OCI-M2 (cell line): ENCODE measurements around the gene KL.

ENCODE experiments used
- DNase-seq: peaks from one replicate; lab custom pipeline; 2025; ENCODE audit not compliant: unreplicated experiment; lab: John Stamatoyannopoulos, UW

Gene KL

DNA sequence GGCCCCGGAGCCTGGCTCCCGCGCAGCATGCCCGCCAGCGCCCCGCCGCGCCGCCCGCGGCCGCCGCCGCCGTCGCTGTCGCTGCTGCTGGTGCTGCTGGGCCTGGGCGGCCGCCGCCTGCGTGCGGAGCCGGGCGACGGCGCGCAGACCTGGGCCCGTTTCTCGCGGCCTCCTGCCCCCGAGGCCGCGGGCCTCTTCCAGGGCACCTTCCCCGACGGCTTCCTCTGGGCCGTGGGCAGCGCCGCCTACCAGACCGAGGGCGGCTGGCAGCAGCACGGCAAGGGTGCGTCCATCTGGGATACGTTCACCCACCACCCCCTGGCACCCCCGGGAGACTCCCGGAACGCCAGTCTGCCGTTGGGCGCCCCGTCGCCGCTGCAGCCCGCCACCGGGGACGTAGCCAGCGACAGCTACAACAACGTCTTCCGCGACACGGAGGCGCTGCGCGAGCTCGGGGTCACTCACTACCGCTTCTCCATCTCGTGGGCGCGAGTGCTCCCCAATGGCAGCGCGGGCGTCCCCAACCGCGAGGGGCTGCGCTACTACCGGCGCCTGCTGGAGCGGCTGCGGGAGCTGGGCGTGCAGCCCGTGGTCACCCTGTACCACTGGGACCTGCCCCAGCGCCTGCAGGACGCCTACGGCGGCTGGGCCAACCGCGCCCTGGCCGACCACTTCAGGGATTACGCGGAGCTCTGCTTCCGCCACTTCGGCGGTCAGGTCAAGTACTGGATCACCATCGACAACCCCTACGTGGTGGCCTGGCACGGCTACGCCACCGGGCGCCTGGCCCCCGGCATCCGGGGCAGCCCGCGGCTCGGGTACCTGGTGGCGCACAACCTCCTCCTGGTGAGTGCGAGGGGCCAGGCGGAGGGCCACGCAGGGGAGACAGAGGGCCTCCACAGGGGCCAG lies at the start of gene KL:
TSS of gene KL (plus strand) at position 10 of the 909 bp plus-strand sequence. CDS start at position 28, 18 bp downstream.
- no peak for DNase-seq

DNA sequence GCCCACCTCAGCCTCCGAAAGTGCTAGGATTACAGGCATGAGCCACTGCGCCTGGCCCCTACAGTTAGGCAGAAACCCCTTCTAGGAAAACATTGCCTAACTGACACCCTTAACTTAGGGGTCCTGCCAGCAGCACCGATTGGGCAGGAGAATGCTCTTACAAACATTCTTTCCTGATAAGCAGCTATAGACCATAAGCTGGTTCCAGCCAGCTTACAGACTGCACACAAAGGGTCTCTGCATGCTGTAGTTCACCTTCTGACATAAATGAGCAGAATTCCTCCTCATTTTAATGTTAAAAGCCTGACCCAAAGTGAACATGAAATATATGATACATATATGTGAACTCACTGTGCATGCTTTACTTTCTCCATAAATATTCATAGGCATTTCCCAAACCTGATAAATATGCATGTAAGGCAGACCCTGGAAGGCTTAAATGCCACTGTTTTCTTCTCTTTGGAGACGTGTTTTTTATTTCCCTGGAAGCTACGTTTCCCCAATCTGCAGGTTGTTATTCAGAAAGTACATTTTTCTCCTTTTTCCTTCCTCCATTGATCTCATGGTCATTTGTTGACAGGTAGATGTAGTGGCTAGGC lies 48.5 kb upstream of the KL start:
- no peak for DNase-seq

DNA sequence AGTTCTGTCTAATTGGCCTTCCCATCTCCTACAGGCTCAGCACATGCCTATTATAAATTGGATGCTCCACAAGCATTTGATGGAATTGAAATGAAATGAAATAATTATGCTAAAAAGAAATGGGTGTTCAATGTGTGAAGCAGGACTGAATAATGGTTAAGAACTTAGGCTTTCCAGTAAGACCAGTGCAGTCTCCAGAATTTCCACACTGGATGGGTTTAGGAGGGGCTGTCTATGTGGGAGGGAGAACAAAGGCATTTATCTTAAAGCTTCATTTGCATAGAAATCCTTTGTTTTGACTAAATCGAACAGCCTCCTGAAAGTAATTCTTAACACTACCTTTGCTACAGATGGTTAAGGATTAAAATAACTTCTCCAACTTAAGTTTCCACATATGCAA lies 47.9 kb upstream of the KL start:
- no peak for DNase-seq

DNA sequence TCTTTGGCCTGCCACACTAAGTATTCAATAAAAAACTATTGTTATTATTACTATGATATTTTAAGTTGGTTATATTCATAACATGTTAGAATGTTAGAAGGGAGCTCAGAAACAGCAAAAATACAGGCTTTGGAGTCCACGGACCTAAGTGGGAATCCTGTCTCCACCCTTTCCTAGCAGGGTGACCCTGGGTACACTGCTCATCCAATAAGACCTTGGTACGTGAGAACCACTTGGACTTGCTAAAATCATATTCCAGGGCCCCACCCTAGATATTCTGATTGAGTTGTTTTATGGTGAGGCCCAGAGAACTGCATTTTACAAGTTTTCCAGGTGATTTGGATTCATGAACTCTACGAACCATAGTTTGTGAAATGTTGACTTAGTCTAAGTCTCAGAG lies 47.4 kb upstream of the KL start:
- DNase-seq, result no peak

DNA sequence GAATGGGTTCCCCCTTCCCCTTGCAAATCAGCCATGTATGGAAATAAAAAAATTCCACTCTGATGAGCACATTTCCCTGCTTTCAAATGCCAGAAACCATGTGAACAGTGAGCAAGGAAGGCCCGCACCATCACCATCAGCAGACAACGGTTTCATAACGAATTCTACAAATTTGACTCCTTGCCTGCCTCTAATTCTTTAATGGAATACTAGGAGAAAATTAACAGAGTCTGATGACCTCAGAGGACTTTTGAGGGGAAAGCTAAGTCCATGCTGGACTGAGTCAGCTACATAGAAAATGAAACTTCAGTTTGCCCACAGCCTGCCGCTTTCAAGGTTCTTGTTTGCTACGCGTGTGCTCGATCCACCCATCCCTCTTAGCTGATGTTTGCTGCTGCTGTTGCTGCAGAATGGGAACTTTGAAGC lies 46.7 kb upstream of the KL start:
- no peak for DNase-seq

DNA sequence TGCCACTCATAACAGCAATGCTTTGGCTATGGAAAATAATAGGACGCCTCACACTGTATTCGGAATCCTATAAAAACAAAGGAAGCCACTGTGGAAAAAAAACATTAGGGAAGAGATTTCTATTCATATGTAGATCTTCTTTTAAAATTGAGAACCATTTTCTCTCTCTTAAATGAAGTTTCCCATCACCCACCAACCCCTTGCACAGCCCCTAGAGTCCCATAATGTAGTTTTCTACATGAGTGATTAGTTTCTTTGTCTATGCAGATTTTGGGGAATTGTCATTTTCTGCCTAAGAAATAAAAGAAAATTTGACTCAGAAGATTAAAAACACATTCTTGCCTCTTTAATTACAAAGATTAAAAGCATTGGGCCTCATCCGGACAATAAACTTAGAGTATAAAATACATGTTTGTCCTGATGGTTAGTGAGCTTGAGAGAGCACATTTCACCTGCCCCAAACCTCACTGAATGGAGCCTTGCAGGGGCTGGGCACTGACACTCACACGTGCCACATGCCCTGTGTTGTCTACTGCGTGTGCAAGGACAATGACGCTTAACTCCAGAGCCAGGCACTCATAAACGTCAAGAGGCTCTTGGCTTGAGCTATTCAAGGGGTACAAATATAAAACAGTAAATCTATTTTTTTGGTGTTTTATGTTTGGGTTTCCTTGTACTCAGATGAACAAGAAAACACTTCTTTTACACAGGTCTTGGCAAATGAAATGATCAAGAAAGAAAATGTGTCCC lies 40.0 kb upstream of the KL start:
- no peak for DNase-seq

DNA sequence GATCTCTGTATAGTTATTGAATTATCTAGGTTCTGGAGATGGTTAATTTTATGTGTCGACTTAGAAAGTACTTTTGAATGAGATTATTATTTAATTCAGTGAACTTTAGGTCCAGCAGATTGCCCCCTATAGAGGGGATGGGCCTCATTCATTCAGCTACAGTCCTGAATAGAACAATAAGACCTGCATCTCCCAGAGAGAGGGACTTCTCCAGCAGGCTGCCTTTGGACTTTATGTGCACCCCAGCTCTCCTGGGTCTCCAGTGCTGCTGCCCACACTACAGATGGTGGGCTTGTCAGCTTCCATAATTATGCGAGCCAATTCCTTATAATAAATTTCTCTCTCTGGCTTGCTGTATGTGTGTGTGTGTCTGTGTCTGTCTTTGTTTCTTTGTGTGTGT lies 39.3 kb upstream of the KL start:
- DNase-seq, result no peak

DNA sequence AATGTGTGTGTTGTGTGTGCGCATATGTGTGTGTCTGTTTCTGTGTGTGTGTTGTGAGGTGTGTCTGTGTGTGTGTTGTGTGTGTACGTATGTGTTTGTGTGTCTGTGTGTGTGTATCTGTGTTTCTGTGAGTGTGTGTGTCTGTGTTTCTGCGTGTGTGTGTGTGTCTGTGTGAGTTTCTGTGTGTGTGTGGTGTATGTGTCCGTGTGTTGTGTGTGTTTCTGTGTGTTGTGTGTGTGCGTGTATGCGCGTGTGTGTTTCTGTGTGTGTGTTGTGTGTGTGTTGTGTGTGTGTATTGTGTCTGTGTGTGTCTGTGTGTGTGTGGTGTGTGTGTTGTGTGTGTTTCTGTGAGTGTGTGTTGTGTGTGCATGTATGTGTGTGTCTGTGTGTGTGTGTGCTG lies 38.9 kb upstream of the KL start:
- no peak for DNase-seq

DNA sequence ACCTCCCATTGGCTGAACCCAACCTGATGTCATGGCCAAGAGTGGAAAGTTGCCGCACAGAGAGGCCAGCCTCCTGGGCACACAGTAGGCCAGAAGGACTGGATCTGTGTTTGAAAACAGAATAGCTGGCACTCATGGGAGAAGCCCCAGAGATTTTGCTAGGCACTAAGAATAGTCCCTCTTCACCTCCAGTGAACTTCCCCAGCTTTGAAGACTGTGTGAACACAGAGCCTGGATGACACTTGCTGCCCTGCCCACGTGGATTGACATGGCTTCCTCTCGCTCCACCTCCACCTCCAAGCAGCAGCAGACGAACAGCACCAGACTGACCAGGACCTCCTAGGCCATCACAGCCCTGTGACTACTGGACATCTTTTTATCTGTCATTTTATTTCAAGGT lies 37.9 kb upstream of the KL start:
- DNase-seq, result no peak

DNA sequence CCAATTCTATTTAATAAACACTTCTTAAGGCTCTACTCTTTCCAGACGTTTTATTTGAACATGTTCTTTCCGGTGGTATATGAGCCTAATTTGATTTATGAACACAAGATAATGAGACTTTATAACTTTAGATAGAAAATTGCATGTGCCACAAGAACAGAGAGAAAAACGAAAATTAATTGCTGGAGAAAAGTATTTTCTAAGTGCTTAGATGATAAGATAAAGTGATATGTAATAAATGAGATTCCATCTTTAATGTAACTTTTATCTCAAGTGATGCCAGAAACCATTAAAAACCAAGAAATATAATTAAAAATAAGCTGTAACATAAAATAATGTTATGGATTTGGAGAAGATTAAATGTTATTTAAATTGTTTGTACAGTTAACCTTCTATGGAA lies 33.2 kb upstream of the KL start:
- no peak for DNase-seq

DNA sequence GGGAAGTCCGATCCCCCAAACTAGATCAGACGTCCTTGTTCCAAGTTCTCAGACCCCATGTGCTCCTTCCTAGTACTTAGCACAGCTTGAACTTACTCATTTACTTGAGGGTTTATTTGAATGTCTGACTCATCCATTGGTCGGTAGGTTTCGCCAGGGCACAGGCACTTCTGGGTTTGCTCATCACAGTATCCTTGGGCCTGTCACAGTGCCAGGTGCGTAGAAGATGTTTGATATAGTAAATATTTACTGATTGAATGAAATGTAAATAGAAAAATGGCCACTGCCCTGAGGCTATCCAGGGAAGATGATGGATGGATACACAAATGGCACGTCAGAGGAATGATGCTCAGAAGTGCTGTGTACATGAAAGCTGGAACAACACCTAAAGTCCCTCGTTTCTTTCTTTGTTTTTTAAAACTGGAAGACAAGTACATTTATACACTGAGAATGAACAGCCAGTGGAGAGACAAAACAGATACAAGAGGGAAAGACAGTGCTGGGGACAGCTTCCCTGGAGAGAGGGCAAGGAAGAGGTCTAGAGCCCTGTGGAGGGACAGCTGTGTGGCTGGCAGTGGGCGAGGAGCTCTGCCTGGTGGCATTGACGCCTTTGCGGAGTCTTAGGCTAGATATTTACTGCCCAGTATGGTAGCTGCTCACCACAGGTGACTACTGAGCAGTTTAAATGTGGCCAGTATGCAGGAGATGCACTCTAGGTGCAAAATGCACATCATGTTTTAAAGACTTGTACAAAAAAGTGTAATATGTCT lies 31.2 kb upstream of the KL start:
- DNase-seq, result no peak

DNA sequence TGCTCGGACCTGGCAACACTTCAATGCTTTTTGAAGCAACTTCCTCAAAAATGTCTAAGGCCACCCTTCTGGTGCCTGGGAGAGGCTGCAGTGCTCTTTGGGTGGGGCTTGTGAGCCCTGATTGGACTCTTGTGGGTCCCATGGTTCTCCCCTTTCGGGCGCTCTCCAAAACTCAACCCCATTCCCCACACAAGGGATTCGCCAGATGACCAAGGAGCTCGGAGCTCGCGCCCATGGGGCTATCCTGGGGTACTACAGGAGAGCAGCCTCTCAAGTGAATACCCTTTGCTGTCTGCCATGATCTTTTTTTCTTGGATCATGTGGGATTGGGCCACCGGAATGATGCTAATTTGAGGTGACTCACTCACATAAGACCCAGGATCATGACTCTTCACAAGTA lies 29.7 kb upstream of the KL start:
- DNase-seq, result no peak

DNA sequence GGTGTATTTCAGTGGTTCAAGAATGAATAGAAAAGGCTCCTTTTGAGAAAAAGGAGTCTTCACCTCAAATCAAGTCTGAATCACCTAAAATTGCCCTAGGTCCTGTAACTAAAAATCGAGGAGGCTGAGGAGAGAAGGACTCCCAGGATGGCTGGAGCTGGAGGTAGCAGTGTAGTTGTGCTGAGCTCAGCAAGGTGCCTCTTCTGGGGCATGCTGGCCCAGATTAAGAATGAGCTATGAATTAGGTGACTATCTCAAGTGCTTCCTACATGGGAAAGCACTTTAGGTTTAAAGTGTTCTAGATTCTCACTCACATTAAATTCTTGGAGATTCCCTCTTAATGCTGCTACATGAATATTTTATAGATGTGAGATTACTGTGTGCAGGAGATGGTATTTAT lies 28.8 kb upstream of the KL start:
- no peak for DNase-seq

DNA sequence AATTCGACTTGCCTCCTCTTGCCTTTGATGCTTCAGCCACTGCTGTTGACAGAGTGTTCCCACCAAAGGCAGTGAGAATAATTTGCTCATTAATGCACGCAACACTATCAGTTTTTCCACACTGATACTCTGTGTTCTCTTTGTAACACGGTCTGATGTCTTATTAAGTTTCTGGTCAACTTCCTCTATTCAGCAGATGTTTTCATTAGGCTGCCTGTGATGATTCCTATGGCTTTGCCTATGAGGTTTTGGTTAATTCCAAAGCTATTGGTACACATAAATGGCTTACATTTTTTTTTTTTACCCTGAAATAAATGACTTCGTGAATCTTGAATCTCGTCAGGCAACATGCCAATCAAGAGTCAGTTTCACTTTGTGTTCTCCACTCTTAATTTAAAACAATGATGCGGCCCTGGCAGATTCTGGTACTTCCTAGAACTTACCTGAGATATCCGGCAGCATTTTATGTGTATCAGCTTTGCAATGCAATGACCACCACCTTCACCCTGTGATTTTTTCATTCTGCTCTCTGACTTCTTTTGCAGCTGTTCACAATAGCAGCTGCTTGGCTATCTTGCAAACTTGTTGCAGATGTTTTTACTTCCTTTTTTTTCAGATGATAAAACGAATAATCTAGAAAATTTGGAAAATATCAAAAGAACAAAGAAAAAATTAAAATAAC lies 27.5 kb upstream of the KL start:
- no peak for DNase-seq

DNA sequence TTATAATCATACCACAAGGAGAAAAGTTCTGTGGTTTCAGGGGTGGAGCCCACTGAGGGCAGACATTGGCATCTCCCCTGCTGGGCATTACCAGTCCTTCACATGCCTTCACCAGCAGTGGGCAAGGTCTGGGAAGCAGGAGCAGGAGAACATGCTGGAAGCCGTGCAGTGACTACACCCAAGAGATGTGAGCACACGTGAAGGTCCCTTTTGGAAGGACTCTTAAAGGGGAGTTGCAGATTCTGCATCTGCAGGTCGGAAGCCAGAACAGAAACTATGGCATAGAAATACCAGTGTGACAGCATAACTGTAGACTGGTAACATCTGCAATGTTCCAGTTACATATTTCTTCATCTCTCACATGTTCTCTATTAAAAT lies 26.9 kb upstream of the KL start:
- DNase-seq, result no peak

DNA sequence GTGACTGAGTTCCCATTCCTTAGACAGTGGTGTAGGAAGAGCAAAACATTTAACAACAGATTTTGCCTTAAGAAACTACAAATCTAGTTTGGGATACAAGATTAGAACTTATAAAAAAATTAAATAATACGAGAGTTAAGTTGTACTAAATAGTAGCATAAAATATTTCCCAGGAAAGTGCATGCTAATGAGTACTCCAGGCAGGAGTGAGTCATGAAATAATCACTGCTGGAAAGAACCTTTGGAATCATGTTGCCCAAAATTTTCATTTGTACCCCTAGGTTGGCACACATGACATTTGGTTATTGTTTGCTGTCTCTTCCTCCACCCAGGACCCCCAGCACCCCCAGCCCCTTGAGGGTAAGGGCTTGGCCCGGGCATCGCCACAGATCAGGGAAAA lies 26.3 kb upstream of the KL start:
- no peak for DNase-seq

DNA sequence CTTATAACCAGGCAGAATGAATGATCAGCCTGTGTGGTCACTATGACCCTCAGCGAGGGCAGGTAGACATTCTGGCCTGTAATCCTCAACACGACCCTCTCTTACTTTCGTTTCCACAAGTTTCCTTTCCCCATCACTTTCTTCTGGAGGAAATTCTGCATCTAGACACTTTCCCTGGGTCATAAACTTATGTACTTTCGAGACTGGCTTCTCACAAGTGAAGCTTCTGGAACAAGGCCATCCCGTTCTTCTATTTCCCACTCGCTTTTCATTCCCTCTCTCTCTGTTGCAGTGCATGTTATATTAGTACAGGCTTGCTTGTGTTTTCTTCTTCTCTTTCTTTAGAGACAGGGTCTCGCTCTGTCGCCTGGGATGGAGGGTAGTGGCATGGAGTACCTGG lies 23.1 kb upstream of the KL start:
- no peak for DNase-seq

DNA sequence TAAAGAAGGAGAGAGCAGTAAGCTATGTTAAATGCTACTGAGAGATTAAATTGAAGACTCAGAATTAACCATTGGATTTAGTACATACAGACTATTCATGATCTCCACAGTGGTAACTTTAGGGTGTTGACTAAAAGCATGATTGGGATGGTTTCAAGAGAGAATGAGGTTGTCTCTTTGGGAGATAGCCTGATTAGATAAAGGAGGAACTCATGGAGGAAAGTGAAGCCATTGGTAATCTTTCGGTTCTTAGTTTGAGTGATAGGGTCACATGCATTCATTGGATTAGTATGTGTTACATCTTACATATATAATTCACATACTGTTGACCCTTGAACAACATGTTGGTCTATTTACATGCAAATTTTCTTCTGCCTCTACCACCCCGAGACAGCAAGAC lies 18.8 kb upstream of the KL start:
- no peak for DNase-seq

DNA sequence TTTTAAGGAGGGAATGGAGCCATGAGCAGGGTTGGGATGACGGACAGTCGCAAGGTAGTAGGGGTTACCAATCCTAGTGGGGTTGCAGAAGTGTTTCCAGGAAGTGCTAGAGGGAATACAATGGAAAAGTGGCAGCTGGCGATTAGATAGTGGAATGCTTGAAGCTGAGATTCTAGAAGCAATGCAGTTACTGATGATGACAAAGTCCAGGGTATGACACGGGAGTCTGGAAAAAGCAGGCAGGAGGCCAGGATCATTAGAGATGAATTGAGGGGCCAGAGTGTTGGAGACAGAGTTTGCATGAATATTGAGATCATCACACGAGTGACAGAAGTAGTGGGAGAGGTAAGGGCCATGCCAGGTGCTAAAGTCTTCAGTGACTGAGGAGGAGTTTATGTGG lies 17.3 kb upstream of the KL start:
- DNase-seq, result no peak

DNA sequence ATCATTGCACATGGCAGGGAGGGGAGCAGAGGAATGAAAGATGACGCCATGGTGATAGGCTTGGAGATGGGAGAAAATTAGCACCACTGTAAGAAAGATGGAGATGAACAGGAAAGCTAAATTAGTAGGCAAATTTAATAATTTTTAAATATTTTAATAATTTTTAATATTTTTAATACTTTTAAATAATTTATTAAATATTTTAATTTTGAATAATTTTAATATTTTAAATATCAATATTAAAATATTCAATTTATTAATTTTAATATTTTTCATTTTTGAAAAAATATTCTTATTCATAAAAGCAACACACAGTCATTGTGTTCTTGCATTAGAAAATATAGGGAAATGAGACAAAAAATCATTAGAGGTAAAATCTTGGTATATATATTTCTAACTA lies 15.9 kb upstream of the KL start:
- DNase-seq, result no peak
